Hepatocyte (in vitro differentiated cells): ENCODE results near the gene PLXNA2.

Experiments
- CTCF ChIP-seq: fragments of 200-600 bp; sonication (generic); IDR thresholded peaks from 2 replicates; pipeline ENCODE4 v1.5.1; 2016; ENCODE audit warnings: antibody characterized with exemption, mild to moderate bottlenecking; ENCODE audit not compliant: poor library complexity
- EZH2 ChIP-seq: fragments of 200-600 bp; sonication (generic); IDR thresholded peaks from 2 replicates; pipeline ENCODE4 v1.6.1; 2016; ENCODE audit warnings: antibody characterized with exemption, mild to moderate bottlenecking, borderline replicate concordance

- no peak for TF ChIP-seq CTCF
- TF ChIP-seq EZH2: no peak
Observed at GRCh38 chr1:208161656-208162375, 82.4 kb downstream of the PLXNA2 start.
